NAMALWA (cell line): ENCODE measurements around the gene SHROOM3.

Experiments used
- DNase-seq: peaks from one replicate; pipeline ENCODE4 v3.0.0-alpha.2; 2015; ENCODE audit warnings: low spot score

The SHROOM3 gene

GRCh38 chr4:76569706-76570105 lies 134.7 kb downstream of the SHROOM3 start:
- no peak for DNase-seq

GRCh38 chr4:76570141-76570973 lies 135.3 kb downstream of the SHROOM3 start:
- no peak for DNase-seq

- no peak for DNase-seq
Observed at GRCh38 chr4:76571274-76571673, 136.2 kb downstream of the SHROOM3 start.

GRCh38 chr4:76572224-76572623 lies 137.2 kb downstream of the SHROOM3 start:
- DNase-seq = no peak

GRCh38 chr4:76576824-76577223 lies 141.8 kb downstream of the SHROOM3 start:
- no peak for DNase-seq

- DNase-seq = no peak
Observed at GRCh38 chr4:76578002-76578560, 143.1 kb downstream of the SHROOM3 start.

- no peak for DNase-seq
Observed at GRCh38 chr4:76579596-76580375, 144.8 kb downstream of the SHROOM3 start.

GRCh38 chr4:76581077-76581962 lies 146.3 kb downstream of the SHROOM3 start:
- no peak for DNase-seq

GRCh38 chr4:76582074-76582816 lies 147.2 kb downstream of the SHROOM3 start:
- no peak for DNase-seq

GRCh38 chr4:76582817-76583087 lies 147.7 kb downstream of the SHROOM3 start:
- no peak for DNase-seq

- DNase-seq = no peak
Observed at GRCh38 chr4:76584241-76585152, 149.5 kb downstream of the SHROOM3 start.

GRCh38 chr4:76585272-76585671 lies 150.2 kb downstream of the SHROOM3 start:
- no peak for DNase-seq

GRCh38 chr4:76585897-76586360 lies 150.9 kb downstream of the SHROOM3 start:
- DNase-seq = no peak

GRCh38 chr4:76588274-76588673 lies 153.2 kb downstream of the SHROOM3 start:
- DNase-seq = no peak

- no peak for DNase-seq
Observed at GRCh38 chr4:76589402-76589801, 154.4 kb downstream of the SHROOM3 start.

- DNase-seq = no peak
Observed at GRCh38 chr4:76589872-76590797, 155.1 kb downstream of the SHROOM3 start.

GRCh38 chr4:76590798-76591281 lies 155.8 kb downstream of the SHROOM3 start:
- no peak for DNase-seq

- DNase-seq = no peak
Observed at GRCh38 chr4:76591992-76592391, 157.0 kb downstream of the SHROOM3 start.

GRCh38 chr4:76592460-76592859 lies 157.4 kb downstream of the SHROOM3 start:
- DNase-seq = no peak
